GM12892 (cell line): ENCODE measurements around the gene SDK1.

Source experiments
- POLR2A ChIP-seq: IDR thresholded peaks from 2 replicates; pipeline ENCODE4 v1.6.1; 2011; ENCODE audit warnings: low read depth, low read length, control low read depth
- POLR2AphosphoS5 ChIP-seq: IDR thresholded peaks from 2 replicates; pipeline ENCODE4 v1.6.1; 2011; ENCODE audit warnings: low read depth, low read length, control low read depth
- TAF1 ChIP-seq: IDR thresholded peaks from 2 replicates; pipeline ENCODE4 v1.6.1; 2011; ENCODE audit warnings: low read depth, mild to moderate bottlenecking, control low read depth, low read length, borderline replicate concordance

DNA sequence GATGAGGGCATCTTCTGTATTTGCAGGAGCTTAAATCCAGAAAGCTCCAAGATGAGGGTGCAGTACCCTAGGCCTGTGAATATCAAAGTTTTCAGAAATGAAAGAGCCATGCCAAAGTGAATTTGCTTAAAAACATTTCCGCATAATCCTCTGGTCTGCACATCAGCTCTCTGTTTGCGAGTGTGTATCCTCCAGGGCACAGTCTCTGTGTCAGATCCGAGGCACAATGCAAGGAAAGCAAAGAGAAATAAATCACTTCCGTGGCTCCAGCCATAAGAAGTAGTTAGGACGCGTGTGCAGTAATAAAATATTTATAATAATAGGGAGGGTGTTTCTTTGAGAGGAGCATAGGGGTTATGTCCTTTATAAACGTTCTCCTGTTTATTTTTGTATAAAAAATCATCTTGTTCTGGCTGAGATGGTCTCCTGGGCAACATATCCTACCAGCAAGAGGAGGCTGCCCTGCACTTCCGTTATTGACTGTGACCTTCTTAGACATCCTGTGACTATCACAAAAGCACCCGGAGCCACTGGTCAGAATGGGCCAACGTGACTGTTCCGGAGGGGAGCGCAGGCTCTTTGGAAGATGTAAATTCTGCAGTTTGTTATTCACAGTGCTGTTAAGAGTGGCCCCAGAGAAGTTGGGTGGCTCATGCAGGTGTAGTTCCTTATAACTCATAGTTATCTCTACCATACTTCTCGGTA lies 713.4 kb downstream of the SDK1 start:
- TF ChIP-seq POLR2A (no peak), POLR2AphosphoS5 (no peak), TAF1 (no peak)
